ENCODE measurements around the gene ARL8B.
"Not testable (repeated sequence)": the region's sequence is repeated elsewhere in the genome, so short reads cannot be mapped to it uniquely, and the experiment has no call there.

GRCh38 chr3:5147152-5147551, 25.1 kb downstream of the ARL8B start:
- not testable (repeated sequence) for TF ChIP-seq CTCF (optimal IDR thresholded peaks at IDR 0.05 in 1 of 3, IDR thresholded peaks at IDR 0.05 in 1 of 3, conservative IDR thresholded peaks at IDR 0.05 in 1 of 3; ENCODE audit: extremely low read depth in 1 of 3, insufficient read depth in 2 of 3, low read length in 3 of 3); EZH2 (IDR thresholded peaks at IDR 0.05; ENCODE audit: low read length)

All from keratinocyte (primary cell).